Adrenal gland (tissue), 5 donors: ENCODE measurements around the gene SPTB.

Experiments used
- CTCF ChIP-seq, 6 experiments: fragments of 450-650 bp in 4 of 6; fragments of 200-600 bp in 2 of 6; sonication (generic) in 1 of 6; IDR thresholded peaks; 1 replicate in 5 of 6; 2 replicates in 1 of 6; pipeline versions ENCODE4 v1.5.1 to v1.8.0; 2016 to 2021; ENCODE audit warnings: antibody characterized with exemption in 6 of 6, mild to moderate bottlenecking in 2 of 6, moderate library complexity in 1 of 6
- POLR2A ChIP-seq, 2 donors: fragments of 450-650 bp; IDR thresholded peaks; one replicate each; pipeline ENCODE4 v1.6.1; 2017; ENCODE audit warnings: antibody characterized with exemption in 2 of 2, mild to moderate bottlenecking in 2 of 2, moderate library complexity in 1 of 2
- donor health status: DM: no; HTN: no; CAD: no.

- TF ChIP-seq CTCF (IDR thresholded peaks at IDR 0.05): no peak
- no peak for TF ChIP-seq POLR2A (IDR thresholded peaks at IDR 0.05)
Measured at GRCh38 chr14:64736271-64737169, 143.2 kb downstream of the SPTB start.
